HEK293 (cell line): ENCODE results near the gene GLYATL1B.

Source experiments
- GLI4 ChIP-seq: fragments of 450-650 bp; formaldehyde crosslinking; IDR thresholded peaks from 2 replicates; pipeline ENCODE4 v1.5.1; 2016; ENCODE audit warnings: missing biosample characterization, missing genetic modification characterization
- GLIS2 ChIP-seq: fragments of 450-650 bp; formaldehyde crosslinking; IDR thresholded peaks from 2 replicates; pipeline ENCODE4 v1.5.1; 2016; ENCODE audit warnings: missing biosample characterization, missing genetic modification characterization
- KLF8 ChIP-seq: fragments of 450-650 bp; formaldehyde crosslinking; IDR thresholded peaks from 2 replicates; pipeline ENCODE4 v1.5.1; 2016; ENCODE audit warnings: missing biosample characterization, missing genetic modification characterization
- KLF9 ChIP-seq: fragments of 450-650 bp; formaldehyde crosslinking; IDR thresholded peaks from 2 replicates; pipeline ENCODE4 v1.5.1; 2016; ENCODE audit warnings: missing biosample characterization, missing genetic modification characterization, low read depth
- MYNN ChIP-seq: fragments of 450-650 bp; formaldehyde crosslinking; IDR thresholded peaks from 2 replicates; pipeline ENCODE4 v1.5.1; 2016; ENCODE audit warnings: missing biosample characterization, missing genetic modification characterization, borderline replicate concordance
- SP7 ChIP-seq: fragments of 450-650 bp; formaldehyde crosslinking; IDR thresholded peaks from 2 replicates; pipeline ENCODE4 v1.5.1; 2016; ENCODE audit warnings: missing biosample characterization, missing genetic modification characterization
- WT1 ChIP-seq: fragments of 450-650 bp; formaldehyde crosslinking; IDR thresholded peaks from 2 replicates; pipeline ENCODE4 v1.5.1; 2016; ENCODE audit warnings: missing biosample characterization, missing genetic modification characterization
- YY2 ChIP-seq: fragments of 450-650 bp; formaldehyde crosslinking; IDR thresholded peaks from 2 replicates; pipeline ENCODE4 v1.5.1; 2016; ENCODE audit warnings: missing biosample characterization, missing genetic modification characterization
- ZEB2 ChIP-seq: fragments of 450-650 bp; formaldehyde crosslinking; IDR thresholded peaks from 2 replicates; pipeline ENCODE4 v1.5.1; 2016; ENCODE audit warnings: missing biosample characterization, missing genetic modification characterization
- ZFP37 ChIP-seq: fragments of 450-650 bp; formaldehyde crosslinking; IDR thresholded peaks from 2 replicates; pipeline ENCODE4 v1.5.1; 2016; ENCODE audit warnings: missing biosample characterization, missing genetic modification characterization
- ZNF140 ChIP-seq: fragments of 450-650 bp; formaldehyde crosslinking; IDR thresholded peaks from 2 replicates; pipeline ENCODE4 v1.5.1; 2016; ENCODE audit warnings: missing biosample characterization, missing genetic modification characterization
- ZNF146 ChIP-seq: fragments of 450-650 bp; formaldehyde crosslinking; IDR thresholded peaks from 2 replicates; pipeline ENCODE4 v1.5.1; 2016; ENCODE audit warnings: missing biosample characterization, missing genetic modification characterization
- ZNF19 ChIP-seq: fragments of 450-650 bp; formaldehyde crosslinking; IDR thresholded peaks from 2 replicates; pipeline ENCODE4; 2016; ENCODE audit warnings: missing biosample characterization, missing genetic modification characterization, low read depth
- ZNF214 ChIP-seq: fragments of 450-650 bp; formaldehyde crosslinking; IDR thresholded peaks from 2 replicates; pipeline ENCODE4 v1.5.1; 2017; ENCODE audit warnings: missing biosample characterization, mild to moderate bottlenecking, missing genetic modification characterization, borderline replicate concordance
- ZNF239 ChIP-seq: fragments of 450-650 bp; formaldehyde crosslinking; IDR thresholded peaks from 2 replicates; pipeline ENCODE4 v1.5.1; 2016; ENCODE audit warnings: missing biosample characterization, missing genetic modification characterization
- ZNF274 ChIP-seq, 2 experiments: fragments of 200-500 bp in 1 of 2; fragments of 450-650 bp in 1 of 2; sonication (Bioruptor generic) in 1 of 2; formaldehyde crosslinking in 1 of 2; IDR thresholded peaks; 2 replicates each; pipeline versions ENCODE4 v1.5.1 to v1.6.1; 2014 to 2016; ENCODE audit warnings: borderline replicate concordance in 1 of 2, inconsistent platforms in 1 of 2, low read length in 1 of 2, missing biosample characterization in 1 of 2, missing genetic modification characterization in 1 of 2
- ZNF341 ChIP-seq: fragments of 450-650 bp; formaldehyde crosslinking; IDR thresholded peaks from 2 replicates; pipeline ENCODE4; 2016; ENCODE audit warnings: low read depth, missing biosample characterization, missing genetic modification characterization
- ZNF530 ChIP-seq: fragments of 450-650 bp; formaldehyde crosslinking; IDR thresholded peaks from 2 replicates; pipeline ENCODE4 v1.5.1; 2016; ENCODE audit warnings: low read depth, missing biosample characterization, missing genetic modification characterization
- ZNF561 ChIP-seq: fragments of 450-650 bp; IDR thresholded peaks from 2 replicates; pipeline ENCODE4 v1.5.1; 2018; ENCODE audit warnings: missing biosample characterization, missing genetic modification characterization, borderline replicate concordance
- ZNF621 ChIP-seq: fragments of 450-650 bp; formaldehyde crosslinking; IDR thresholded peaks from 2 replicates; pipeline ENCODE4 v1.5.1; 2017; ENCODE audit warnings: missing biosample characterization, missing genetic modification characterization
- ZNF629 ChIP-seq: fragments of 450-650 bp; formaldehyde crosslinking; IDR thresholded peaks from 2 replicates; pipeline ENCODE4 v1.5.1; 2017; ENCODE audit warnings: missing biosample characterization, missing genetic modification characterization
- ZNF707 ChIP-seq: fragments of 450-650 bp; formaldehyde crosslinking; IDR thresholded peaks from 2 replicates; pipeline ENCODE4 v1.5.1; 2016; ENCODE audit warnings: missing biosample characterization, missing genetic modification characterization
- ZNF768 ChIP-seq: fragments of 450-650 bp; formaldehyde crosslinking; IDR thresholded peaks from 2 replicates; pipeline ENCODE4 v1.5.1; 2018; ENCODE audit warnings: missing biosample characterization, mild to moderate bottlenecking, missing genetic modification characterization
- ZNF776 ChIP-seq: fragments of 450-650 bp; formaldehyde crosslinking; IDR thresholded peaks from 2 replicates; pipeline ENCODE4 v1.5.0; 2017; ENCODE audit warnings: missing biosample characterization, missing genetic modification characterization, borderline replicate concordance
- ZNF792 ChIP-seq: fragments of 450-650 bp; formaldehyde crosslinking; IDR thresholded peaks from 2 replicates; pipeline ENCODE4 v1.5.1; 2016; ENCODE audit warnings: missing biosample characterization, missing genetic modification characterization
- ZNF837 ChIP-seq: fragments of 450-650 bp; formaldehyde crosslinking; IDR thresholded peaks from 2 replicates; pipeline ENCODE4 v1.5.1; 2016; ENCODE audit warnings: missing biosample characterization, missing genetic modification characterization
- ZSCAN16 ChIP-seq: fragments of 450-650 bp; formaldehyde crosslinking; IDR thresholded peaks from 2 replicates; pipeline ENCODE4 v1.5.1; 2016; ENCODE audit warnings: missing biosample characterization, missing genetic modification characterization
- TF ChIP-seq, protein P1 (sequence below): sonication (generic); formaldehyde crosslinking; IDR thresholded peaks from 2 replicates; pipeline ENCODE4 v1.8.1; 2022; ENCODE audit warnings: mild to moderate bottlenecking, moderate library complexity, missing genetic modification reagents
- TF ChIP-seq, protein P2 (sequence below): fragments of 450-650 bp; formaldehyde crosslinking; IDR thresholded peaks from 2 replicates; pipeline ENCODE4 v1.5.1; 2016; ENCODE audit warnings: missing biosample characterization, missing genetic modification characterization
- TF ChIP-seq, protein P3 (sequence below): fragments of 450-650 bp; formaldehyde crosslinking; IDR thresholded peaks from 2 replicates; pipeline ENCODE4 v1.5.1; 2016; ENCODE audit warnings: missing biosample characterization, missing genetic modification characterization
- TF ChIP-seq, protein P4 (sequence below): fragments of 450-650 bp; formaldehyde crosslinking; IDR thresholded peaks from 2 replicates; pipeline ENCODE4 v1.5.1; 2017; ENCODE audit warnings: missing biosample characterization, missing genetic modification characterization
- TF ChIP-seq, protein P5 (sequence below): fragments of 450-650 bp; formaldehyde crosslinking; IDR thresholded peaks from 2 replicates; pipeline ENCODE4 v1.5.1; 2016; ENCODE audit warnings: missing biosample characterization, missing genetic modification characterization

GLYATL1B gene

DNA sequence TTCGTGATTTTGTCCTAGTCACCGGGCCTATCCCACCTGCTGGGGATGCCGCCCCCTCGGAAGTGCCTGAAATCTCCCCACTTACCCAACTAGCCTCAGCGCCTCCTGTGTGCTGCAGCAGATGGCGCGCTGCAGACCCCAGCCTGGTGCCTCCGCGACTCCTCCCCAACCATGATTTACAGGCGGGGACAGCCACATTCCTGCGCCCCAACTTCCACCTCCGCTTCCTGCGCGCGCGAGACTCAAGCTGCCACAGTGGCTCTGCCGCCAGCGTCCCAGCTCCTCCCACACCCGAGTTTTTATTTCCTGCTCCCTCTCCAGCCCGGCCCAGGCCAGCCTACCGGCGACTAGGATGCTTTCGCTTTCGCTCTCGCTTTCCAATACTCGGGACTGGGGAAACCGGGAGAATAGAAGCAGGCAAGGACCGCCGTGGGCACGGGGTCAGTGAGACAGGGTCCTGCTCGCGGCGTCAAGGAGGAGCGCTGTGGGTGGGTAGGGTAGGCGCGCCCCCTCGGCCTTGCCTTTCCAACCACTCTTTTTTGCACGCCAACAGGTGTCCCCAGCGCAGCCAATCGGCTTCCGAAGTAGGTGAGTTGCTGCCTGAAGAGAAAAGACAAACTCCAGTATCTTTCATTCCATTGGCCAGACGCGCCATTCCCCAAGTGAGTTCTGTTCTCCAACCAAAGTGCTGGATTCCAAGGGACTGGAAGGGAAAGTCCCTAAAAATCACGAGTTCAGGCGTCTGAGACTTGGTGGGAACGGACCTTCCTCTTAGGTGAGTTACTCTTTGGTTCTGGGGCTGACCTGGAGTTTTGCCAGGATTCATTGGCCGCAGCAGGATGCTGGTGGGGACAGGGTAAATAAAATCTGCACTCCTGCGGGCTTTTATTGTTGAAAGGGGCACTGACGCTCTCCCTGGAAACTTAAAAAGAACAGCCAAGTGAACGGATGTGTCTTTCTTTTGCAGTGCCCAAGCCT lies 56.7 kb downstream of the GLYATL1B start, which contains the start of gene FAM111A (continued):
- no peak for TF ChIP-seq ZNF768 (tag by site-specific recombination)
- TF ChIP-seq ZNF19 (tag by site-specific recombination) = no peak
- 0 out of 2 replicates have a peak, but pooled peaks have one; percentile 45 for TF ChIP-seq ZFP37
- TF ChIP-seq KLF8 (tag by site-specific recombination) = no peak
- no peak for TF ChIP-seq ZNF776
- TF ChIP-seq ZNF530 (tag by site-specific recombination) = no peak
- TF ChIP-seq KLF9 (tag by site-specific recombination) = no peak; the same call in 1 of the 2 replicates
- TF ChIP-seq MYNN = peak; percentile 77; the same call in 1 of the 2 replicates
- TF ChIP-seq GLIS2 (tag by site-specific recombination) = 0 out of 2 replicates have a peak, but pooled peaks have one; percentile 48
- no peak for TF ChIP-seq ZNF239 (tag by site-specific recombination)
- TF ChIP-seq, protein P1, sequence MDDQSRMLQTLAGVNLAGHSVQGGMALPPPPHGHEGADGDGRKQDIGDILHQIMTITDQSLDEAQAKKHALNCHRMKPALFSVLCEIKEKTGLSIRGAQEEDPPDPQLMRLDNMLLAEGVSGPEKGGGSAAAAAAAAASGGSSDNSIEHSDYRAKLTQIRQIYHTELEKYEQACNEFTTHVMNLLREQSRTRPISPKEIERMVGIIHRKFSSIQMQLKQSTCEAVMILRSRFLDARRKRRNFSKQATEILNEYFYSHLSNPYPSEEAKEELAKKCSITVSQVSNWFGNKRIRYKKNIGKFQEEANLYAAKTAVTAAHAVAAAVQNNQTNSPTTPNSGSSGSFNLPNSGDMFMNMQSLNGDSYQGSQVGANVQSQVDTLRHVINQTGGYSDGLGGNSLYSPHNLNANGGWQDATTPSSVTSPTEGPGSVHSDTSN (CRISPR knock-in tag) = no peak
- TF ChIP-seq ZNF837 (tag by site-specific recombination) = no peak
- TF ChIP-seq, protein P2, sequence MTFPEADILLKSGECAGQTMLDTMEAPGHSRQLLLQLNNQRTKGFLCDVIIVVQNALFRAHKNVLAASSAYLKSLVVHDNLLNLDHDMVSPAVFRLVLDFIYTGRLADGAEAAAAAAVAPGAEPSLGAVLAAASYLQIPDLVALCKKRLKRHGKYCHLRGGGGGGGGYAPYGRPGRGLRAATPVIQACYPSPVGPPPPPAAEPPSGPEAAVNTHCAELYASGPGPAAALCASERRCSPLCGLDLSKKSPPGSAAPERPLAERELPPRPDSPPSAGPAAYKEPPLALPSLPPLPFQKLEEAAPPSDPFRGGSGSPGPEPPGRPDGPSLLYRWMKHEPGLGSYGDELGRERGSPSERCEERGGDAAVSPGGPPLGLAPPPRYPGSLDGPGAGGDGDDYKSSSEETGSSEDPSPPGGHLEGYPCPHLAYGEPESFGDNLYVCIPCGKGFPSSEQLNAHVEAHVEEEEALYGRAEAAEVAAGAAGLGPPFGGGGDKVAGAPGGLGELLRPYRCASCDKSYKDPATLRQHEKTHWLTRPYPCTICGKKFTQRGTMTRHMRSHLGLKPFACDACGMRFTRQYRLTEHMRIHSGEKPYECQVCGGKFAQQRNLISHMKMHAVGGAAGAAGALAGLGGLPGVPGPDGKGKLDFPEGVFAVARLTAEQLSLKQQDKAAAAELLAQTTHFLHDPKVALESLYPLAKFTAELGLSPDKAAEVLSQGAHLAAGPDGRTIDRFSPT = no peak
- no peak for TF ChIP-seq ZNF274 (IDR thresholded peaks at IDR 0.05; ENCODE audit: low read length)
- TF ChIP-seq ZNF274 (tag by site-specific recombination; IDR thresholded peaks at IDR 0.05; ENCODE audit: borderline replicate concordance) = no peak
- TF ChIP-seq ZEB2 (tag by site-specific recombination) = 0 out of 2 replicates have a peak, but pooled peaks have one; percentile 47
- TF ChIP-seq ZNF707 = no peak
- no peak for TF ChIP-seq YY2 (tag by site-specific recombination)
- TF ChIP-seq ZNF792 (tag by site-specific recombination) = no peak
- TF ChIP-seq, protein P3, sequence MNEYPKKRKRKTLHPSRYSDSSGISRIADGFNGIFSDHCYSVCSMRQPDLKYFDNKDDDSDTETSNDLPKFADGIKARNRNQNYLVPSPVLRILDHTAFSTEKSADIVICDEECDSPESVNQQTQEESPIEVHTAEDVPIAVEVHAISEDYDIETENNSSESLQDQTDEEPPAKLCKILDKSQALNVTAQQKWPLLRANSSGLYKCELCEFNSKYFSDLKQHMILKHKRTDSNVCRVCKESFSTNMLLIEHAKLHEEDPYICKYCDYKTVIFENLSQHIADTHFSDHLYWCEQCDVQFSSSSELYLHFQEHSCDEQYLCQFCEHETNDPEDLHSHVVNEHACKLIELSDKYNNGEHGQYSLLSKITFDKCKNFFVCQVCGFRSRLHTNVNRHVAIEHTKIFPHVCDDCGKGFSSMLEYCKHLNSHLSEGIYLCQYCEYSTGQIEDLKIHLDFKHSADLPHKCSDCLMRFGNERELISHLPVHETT (tag by site-specific recombination) = no peak
- TF ChIP-seq ZNF146 (tag by site-specific recombination) = no peak
- no peak for TF ChIP-seq ZSCAN16 (tag by site-specific recombination)
- no peak for TF ChIP-seq ZNF621 (tag by site-specific recombination)
- TF ChIP-seq SP7 = no peak
- no peak for TF ChIP-seq ZNF561 (tag by site-specific recombination)
- TF ChIP-seq ZNF140 (tag by site-specific recombination) = no peak
- TF ChIP-seq ZNF341 = peak; percentile 43; the same call in 1 of the 2 replicates
- TF ChIP-seq, protein P4, sequence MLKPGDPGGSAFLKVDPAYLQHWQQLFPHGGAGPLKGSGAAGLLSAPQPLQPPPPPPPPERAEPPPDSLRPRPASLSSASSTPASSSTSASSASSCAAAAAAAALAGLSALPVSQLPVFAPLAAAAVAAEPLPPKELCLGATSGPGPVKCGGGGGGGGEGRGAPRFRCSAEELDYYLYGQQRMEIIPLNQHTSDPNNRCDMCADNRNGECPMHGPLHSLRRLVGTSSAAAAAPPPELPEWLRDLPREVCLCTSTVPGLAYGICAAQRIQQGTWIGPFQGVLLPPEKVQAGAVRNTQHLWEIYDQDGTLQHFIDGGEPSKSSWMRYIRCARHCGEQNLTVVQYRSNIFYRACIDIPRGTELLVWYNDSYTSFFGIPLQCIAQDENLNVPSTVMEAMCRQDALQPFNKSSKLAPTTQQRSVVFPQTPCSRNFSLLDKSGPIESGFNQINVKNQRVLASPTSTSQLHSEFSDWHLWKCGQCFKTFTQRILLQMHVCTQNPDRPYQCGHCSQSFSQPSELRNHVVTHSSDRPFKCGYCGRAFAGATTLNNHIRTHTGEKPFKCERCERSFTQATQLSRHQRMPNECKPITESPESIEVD = no peak
- TF ChIP-seq GLI4 (tag by site-specific recombination) = no peak
- TF ChIP-seq WT1 (tag by site-specific recombination) = no peak
- TF ChIP-seq, protein P5, sequence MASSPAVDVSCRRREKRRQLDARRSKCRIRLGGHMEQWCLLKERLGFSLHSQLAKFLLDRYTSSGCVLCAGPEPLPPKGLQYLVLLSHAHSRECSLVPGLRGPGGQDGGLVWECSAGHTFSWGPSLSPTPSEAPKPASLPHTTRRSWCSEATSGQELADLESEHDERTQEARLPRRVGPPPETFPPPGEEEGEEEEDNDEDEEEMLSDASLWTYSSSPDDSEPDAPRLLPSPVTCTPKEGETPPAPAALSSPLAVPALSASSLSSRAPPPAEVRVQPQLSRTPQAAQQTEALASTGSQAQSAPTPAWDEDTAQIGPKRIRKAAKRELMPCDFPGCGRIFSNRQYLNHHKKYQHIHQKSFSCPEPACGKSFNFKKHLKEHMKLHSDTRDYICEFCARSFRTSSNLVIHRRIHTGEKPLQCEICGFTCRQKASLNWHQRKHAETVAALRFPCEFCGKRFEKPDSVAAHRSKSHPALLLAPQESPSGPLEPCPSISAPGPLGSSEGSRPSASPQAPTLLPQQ (tag by site-specific recombination) = 0 out of 2 replicates have a peak, but pooled peaks have one; percentile 30
- TF ChIP-seq ZNF214 (tag by site-specific recombination) = no peak
- TF ChIP-seq ZNF629 (tag by site-specific recombination) = no peak
